ENCODE results near the gene MOB1B.
A peak's percentile ranks its signal among the peaks of the same experiment; 100 is the strongest.
"Not testable (repeated sequence)": the region's sequence is repeated elsewhere in the genome, so short reads cannot be mapped to it uniquely, and the experiment has no call there.

MOB1B gene

GRCh38 chr4:70901984-70902576, at the start of gene MOB1B:
TSS of gene MOB1B (plus strand) at chr4:70902369. CDS start at chr4:70902537, 168 bp downstream.
- FAIRE-seq (no peak), DNase-seq (ENCODE audit: low spot score) (peak; percentile 95)

DNA sequence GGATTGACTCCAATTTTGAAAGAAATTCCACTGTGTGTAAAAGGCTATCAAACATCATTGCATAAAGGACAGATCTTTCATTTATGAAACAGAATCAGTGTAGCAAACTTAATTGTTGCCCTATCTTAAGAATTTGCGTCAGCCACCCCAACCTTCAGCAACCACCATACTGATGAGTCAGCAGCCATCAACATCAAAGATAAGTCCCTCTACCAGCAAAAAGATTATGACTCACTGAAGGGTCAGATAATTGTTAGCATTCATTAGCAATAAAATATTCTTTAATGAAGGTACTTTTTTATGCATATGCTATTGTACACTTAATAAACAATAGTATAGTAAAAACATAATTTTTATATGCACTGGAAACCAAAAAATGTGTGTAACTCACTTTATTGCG, 46.7 kb upstream of the MOB1B start:
- FAIRE-seq (no peak), DNase-seq (ENCODE audit: low spot score) (no peak)

- DNase-seq (ENCODE audit: low spot score): no peak
- no peak for FAIRE-seq
Observed at GRCh38 chr4:70858454-70858853, 43.7 kb upstream of the MOB1B start.

DNA sequence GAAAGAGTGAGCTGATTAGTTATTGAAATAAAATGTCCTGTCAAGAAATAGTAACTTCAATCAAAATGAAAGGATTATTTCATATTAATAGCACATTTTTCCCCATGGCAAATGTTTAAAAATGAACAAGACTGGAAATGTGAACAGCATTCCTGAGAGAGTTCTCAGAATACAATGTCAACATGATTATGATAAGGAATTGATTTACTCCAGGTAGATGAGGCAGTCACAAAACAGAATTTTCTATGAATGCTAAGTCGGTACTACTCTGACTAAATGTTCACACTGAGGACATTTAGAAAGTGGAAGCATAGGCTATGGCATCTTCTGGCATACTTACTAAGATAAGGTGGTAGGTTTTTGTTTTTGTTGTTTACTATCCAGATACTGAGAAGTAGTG, 43.1 kb upstream of the MOB1B start:
- no peak for FAIRE-seq

GRCh38 chr4:70863099-70863790, 38.9 kb upstream of the MOB1B start:
- FAIRE-seq (no peak), DNase-seq (ENCODE audit: low spot score) (no peak)

More for the DNA sequence above, 43.1 kb upstream of the MOB1B start:
- no peak for DNase-seq (ENCODE audit: low spot score)

DNA sequence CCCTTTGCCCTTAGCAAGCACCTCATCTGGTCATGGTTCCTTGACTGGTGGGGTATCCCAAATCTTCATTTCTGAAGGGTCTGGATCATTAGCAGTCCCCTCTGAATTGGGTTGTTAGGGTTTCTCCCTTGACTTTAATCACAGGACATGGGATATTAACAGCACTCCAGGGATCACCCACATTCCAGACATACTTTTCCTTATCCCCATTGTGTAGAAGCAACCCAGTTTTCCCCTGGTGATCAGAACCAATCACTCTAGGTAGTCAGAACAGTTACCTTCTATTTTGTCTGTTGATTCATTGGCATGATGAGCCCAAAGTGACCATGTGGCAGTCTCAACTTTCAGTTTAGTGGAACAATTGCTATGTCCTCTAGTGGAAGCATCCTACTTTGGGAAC, 33.4 kb upstream of the MOB1B start:
- no peak for DNase-seq (ENCODE audit: low spot score)
- no peak for FAIRE-seq

- FAIRE-seq: no peak
- DNase-seq (ENCODE audit: low spot score): no peak
Observed at GRCh38 chr4:70873216-70873615, 29.0 kb upstream of the MOB1B start.

DNA sequence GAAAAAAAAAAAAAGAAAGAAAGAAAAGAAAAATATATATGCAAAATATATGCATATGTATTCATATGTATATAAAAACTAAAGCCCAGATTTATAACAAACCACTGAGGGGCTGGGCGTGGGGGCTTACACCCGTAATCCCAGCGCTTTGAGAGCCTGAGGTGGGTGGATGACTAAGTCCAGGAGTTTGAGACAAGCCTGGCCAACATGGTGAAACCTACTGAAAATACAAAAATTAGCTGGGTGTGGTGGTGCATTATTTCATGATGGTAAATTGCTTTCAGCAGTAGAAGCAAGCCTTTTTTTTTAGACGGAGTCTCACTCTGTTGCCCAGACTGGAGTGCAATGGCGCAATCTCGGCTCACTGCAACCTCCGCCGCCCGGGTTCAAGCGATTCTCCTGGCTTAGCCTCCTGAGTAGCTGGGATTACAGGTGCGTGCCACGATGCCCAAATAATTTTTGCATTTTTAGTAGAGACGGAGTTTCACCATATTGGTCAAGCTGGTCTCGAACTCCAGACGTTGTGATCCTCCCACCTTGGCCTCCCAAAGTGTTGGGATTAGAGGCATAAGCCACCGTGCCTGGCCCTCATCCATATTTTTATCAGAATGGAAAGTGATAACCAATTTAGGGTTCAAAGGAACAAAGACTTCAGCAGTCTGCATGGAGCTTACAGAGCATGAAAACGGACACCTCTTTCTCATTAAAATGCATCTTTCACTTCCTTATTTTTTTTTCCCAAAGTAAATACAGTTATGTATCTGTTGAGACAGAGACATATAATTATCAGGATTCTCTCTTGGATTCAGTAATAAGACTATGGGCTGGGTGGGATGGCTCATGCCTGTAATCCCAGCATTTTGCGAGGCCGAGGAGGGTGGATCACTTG, 27.7 kb upstream of the MOB1B start:
- FAIRE-seq (no peak), DNase-seq (ENCODE audit: low spot score) (no peak)

DNA sequence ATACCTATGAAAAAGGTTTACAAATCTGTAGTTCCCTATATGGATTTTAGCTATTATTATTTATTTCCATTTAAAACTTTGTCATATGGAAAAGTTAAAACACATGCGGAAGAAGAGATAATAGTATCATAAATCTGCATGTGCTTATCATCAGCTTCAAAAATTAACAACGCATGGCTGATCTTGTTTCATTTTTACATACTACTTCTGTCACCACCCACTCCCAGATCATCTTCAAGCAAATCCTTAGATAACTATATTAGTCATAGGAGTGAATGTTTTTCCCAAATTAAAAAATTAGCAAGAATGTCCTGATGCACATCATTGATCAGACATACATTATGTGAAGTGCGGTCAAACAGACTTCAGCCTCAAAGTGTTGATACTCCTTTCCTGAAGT, 24.6 kb upstream of the MOB1B start:
- FAIRE-seq (no peak), DNase-seq (ENCODE audit: low spot score) (no peak)

GRCh38 chr4:70880739-70881138, 21.4 kb upstream of the MOB1B start:
- no peak for FAIRE-seq
- no peak for DNase-seq (ENCODE audit: low spot score)

- DNase-seq (ENCODE audit: low spot score) (no peak), FAIRE-seq (no peak)
Observed at GRCh38 chr4:70885174-70885573, 17.0 kb upstream of the MOB1B start.

- no peak for FAIRE-seq
- no peak for DNase-seq (ENCODE audit: low spot score)
Observed at GRCh38 chr4:70892086-70892769, 9.9 kb upstream of the MOB1B start.

DNA sequence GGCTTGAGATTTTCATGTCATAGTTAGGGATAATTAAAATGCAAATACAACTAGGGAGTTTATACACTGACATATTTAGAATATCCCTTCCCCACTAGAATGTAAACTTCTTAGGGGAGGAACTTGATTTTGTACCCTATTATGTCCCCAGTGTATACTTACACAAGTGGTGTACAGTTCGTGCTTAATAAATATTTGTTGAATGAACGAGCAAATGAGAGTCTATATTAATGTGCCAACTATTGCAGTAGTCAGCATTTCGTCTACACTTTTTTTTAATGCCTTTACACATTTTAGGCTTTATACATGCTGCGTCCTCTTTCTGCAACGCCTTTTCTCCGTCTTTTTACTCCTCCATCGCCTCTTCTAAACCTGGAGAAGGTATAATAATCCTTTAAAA, 8.4 kb upstream of the MOB1B start:
- DNase-seq (ENCODE audit: low spot score) (no peak), FAIRE-seq (no peak)

GRCh38 chr4:70895405-70895804, 6.8 kb upstream of the MOB1B start:
- FAIRE-seq (no peak), DNase-seq (ENCODE audit: low spot score) (no peak)

DNA sequence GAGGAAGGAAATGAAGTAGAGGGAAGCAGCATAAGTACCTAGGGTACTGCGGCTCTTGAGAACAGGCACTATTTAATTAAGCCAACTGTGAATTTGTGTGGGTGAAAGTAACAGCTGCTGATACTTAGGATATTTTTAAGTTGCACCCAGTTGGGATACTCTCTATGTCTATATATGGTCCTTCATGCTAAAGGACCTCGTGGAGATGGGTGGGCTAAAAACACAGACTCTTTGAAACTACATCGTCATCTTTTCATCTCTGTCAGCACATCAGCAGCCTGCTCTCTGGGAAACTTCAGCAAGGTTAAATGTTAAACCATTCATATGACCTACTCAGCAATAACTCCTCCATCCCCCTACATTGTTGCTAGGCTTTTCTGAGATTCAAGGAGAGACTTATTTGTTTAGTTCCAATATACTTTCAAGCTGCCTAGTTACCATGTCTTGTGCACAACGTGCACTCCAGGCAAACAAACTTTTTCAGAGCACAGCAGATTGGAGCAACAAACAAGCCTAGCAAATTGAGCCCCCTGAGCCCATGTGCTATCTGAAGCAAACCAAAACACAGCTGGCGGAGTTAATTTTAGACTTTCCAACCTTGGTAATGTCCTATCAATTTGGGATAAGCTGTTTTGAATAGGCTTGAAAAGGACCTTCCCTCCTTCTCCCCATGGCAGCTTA, 6.2 kb upstream of the MOB1B start:
- FAIRE-seq: no peak
- no peak for DNase-seq (ENCODE audit: low spot score)

- DNase-seq (ENCODE audit: low spot score); FAIRE-seq: not testable (repeated sequence)
Observed at GRCh38 chr4:70898581-70898980, 3.6 kb upstream of the MOB1B start.

- DNase-seq (ENCODE audit: low spot score) (no peak), FAIRE-seq (no peak)
Observed at GRCh38 chr4:70901607-70901983, 574 bp upstream of the MOB1B start.

DNA sequence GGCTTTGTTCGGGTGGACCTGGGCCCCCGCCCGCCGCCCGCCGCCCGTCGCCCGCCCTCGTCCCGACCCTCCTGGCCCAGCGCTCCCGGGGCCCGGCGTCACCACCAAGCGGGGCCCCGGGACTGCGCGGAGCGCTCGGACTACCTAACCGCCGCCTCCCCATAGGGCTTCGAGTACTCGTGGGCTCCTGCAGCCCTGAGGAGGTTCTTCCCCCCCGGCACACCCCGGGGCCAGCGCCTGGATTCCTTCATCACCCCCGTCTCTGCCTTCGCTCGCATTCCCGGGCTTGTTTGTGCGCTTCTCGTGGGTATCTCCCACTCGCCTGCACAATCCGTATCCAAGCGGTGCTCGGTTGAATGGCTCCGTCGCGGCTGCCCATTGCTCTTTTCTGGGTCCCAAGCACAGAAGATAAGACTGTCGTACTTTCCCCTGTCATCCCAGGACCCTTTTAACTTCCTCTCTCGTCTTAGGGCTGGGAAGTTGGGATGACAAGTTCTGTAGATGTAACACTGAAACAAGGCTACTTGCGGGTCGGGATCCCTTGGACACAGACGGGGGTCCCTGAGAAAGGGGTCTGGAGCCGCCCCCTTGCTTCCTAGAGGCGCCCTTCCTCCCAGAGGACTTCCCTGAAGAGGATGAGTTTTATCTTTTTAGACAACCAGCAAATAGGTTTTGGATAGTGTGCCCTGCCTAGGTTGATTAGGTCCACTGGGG, 565 bp downstream of the MOB1B start:
- FAIRE-seq (no peak), DNase-seq (ENCODE audit: low spot score) (peak; percentile 56)

DNA sequence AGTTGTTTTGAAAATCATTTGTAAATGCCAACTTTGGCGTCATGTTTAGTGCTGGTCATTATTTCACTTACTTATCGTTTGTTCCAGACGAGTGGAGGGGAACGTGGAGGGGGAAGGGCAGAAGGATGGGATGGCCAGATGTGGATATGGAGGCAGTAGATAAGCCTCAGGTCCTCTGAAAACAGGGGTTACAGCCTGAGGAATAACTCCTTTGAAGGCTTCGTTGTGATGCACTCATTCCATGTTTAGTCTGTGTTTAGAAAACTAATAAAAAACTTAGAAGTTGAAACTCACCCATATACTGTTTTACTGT, 1.1 kb downstream of the MOB1B start:
- DNase-seq (ENCODE audit: low spot score) (peak; percentile 17), FAIRE-seq (no peak)

GRCh38 chr4:70908993-70909556, 6.9 kb downstream of the MOB1B start:
- FAIRE-seq (no peak), DNase-seq (ENCODE audit: low spot score) (no peak)
